Measurements from ENCODE around the gene KIF24.
A peak's percentile ranks its signal among the peaks of the same experiment; 100 is the strongest.
"Not testable (repeated sequence)": the region's sequence is repeated elsewhere in the genome, so short reads cannot be mapped to it uniquely, and the experiment has no call there.

Gene KIF24, protein sequence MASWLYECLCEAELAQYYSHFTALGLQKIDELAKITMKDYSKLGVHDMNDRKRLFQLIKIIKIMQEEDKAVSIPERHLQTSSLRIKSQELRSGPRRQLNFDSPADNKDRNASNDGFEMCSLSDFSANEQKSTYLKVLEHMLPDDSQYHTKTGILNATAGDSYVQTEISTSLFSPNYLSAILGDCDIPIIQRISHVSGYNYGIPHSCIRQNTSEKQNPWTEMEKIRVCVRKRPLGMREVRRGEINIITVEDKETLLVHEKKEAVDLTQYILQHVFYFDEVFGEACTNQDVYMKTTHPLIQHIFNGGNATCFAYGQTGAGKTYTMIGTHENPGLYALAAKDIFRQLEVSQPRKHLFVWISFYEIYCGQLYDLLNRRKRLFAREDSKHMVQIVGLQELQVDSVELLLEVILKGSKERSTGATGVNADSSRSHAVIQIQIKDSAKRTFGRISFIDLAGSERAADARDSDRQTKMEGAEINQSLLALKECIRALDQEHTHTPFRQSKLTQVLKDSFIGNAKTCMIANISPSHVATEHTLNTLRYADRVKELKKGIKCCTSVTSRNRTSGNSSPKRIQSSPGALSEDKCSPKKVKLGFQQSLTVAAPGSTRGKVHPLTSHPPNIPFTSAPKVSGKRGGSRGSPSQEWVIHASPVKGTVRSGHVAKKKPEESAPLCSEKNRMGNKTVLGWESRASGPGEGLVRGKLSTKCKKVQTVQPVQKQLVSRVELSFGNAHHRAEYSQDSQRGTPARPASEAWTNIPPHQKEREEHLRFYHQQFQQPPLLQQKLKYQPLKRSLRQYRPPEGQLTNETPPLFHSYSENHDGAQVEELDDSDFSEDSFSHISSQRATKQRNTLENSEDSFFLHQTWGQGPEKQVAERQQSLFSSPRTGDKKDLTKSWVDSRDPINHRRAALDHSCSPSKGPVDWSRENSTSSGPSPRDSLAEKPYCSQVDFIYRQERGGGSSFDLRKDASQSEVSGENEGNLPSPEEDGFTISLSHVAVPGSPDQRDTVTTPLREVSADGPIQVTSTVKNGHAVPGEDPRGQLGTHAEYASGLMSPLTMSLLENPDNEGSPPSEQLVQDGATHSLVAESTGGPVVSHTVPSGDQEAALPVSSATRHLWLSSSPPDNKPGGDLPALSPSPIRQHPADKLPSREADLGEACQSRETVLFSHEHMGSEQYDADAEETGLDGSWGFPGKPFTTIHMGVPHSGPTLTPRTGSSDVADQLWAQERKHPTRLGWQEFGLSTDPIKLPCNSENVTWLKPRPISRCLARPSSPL (N-terminal part only)

DNA sequence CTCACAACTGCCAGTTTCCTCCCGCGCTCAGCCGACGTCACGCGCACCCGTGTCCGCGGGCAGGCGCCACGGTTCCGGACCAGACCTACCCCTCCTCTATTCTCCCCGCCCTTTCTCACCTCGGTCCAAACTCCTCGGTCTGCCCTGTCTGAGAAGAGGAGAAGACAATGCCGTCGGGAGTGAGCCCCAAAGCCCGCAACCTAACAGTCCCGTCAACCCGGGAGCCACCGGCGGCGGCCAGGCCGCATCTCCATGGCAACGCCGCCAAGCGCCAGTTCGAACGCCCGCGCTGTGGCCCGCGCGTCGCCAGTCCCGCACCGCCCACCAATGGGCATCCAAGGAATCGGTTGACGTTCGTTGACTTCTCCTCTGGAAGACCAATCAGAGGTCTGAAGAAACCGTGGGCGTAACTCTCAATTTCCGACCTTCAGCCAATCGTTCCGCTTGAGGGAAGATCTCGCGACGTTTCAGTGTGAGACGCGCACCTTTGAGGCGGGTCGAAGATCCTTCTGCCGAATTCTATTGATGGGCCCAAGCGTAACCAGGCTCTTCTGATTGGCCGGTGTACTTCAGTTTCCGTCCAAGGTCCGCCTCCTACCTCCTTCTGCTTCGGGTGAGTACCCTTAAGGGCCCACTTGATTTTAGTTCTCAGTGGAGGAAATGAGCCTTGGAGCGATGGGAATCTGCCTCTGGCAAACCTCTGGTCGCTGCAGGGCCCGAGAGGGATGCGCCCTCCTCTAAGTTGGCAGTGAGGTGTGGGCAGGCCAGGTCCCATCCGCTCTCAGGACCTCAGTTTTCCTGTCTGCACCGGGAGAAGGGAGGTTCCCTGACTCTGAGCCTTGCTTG is at the start of gene KIF24, which contains the start of gene NUDT2:
KIF24 (minus strand) TSS at position 282 of the 846 bp plus-strand sequence. CDS start 17,922 bp downstream, outside the sequence.
NUDT2 (plus strand) TSS at position 583 of the 846 bp plus-strand sequence. CDS start 9,471 bp downstream, outside the sequence.
- in situ Hi-C loops (cut with MboI; ENCODE audit: low pct_unique_long_range_greater_than_20kb, low sequenced_read_pairs): no loop called here
- peak; percentile 99 for DNase-seq

DNA sequence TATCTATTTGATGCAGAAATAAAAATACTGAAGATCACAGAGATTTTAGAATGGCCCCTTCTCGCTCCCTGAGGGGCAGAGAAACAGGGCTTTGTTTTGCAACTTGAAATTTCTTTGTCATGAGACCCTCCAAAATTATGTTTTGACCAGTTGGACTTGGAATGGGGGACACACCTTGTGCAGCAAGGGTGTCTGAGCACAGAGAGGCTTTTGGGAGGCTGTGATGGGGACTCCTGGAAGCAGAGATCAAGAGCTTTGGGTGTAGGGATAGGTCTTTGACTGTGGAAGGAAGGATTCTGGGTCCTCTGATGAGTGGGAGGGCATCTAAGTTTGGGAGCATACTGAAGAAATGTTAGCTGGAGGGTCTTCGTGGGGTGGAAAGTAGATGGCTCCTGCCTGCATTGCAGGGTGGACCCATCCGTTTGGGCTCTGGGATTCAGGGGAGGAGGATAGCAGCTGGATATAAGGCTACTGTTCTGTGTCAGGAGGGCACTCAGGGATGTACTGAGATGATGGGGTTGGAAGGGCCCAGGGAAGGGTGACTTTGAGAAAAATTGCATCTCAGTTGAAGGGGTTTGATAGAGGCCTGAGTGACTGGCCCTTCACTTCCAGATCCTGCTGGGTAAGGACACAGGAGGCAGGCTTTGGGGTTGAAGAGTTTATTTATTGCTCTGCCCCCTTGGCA is 49.5 kb upstream of the KIF24 start:
- in situ Hi-C loops (cut with MboI; ENCODE audit: low pct_unique_long_range_greater_than_20kb, low sequenced_read_pairs): no loop called here

DNA sequence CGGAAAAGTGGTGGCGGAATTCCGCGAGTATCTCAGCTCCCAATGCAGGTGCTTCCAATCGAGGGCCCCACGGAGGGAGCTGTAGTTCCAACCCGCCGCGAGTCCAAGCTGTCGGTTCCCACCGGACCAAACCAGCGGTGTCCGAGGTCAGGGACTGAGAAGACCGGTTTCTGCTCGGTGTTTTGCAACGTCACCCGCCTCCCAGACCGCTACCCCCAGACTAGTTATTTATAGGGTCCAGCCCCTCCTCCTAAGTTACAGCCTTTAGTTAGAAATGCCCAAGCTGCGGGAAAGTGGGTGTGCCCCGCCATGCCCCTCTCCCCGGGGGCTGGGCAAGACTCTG is 48.3 kb upstream of the KIF24 start:
- in situ Hi-C loops (cut with MboI; ENCODE audit: low pct_unique_long_range_greater_than_20kb, low sequenced_read_pairs): no loop called here
- DNase-seq: no peak

More for the DNA sequence above, 49.5 kb upstream of the KIF24 start:
- DNase-seq: no peak

DNA sequence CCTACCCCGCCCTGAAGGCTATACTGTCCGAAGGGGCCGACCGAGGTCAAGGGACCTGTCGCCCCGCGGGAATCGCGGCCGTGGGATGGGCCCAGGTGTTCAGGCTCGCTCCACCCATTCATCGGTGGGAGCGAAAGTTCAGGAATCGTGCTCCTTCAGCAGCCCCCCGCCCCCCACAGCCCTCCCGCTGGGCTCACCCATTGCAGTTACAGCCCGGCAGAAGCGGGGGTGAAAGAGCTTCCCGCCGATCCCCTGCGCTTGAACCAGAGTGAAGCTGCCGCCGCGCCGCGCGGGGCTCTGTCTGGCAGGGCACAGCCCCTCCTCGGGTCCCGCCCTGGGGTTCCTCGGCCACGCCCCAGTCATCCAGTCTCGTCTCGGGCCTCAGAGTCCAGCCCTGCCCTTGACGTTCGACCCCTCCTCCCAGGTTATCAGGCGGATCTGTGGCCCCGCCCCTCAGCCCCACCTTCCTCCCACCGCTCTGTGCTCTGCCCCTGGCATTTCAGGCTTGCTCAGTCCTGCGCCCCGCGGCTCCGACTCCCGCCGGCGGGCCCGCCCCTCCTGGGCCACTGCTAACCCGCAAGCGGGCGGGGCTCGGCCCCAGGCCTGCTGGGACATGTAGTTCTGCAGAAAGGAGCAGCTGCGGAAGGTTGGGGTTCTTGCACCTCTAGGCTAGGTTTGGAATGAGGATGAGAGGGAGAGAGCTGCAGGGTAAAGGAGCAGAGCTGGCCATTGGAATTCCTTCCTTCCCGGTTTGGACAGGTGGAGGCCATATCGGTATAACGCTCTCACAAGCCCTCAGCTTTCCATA is 47.7 kb upstream of the KIF24 start, which contains the start of gene MYORG:
MYORG (minus strand) TSS at position 303 of the 808 bp plus-strand sequence. CDS start 3,955 bp downstream, outside the sequence.
- in situ Hi-C loops (cut with MboI; ENCODE audit: low pct_unique_long_range_greater_than_20kb, low sequenced_read_pairs): no loop called here
- DNase-seq: peak; percentile 99

DNA sequence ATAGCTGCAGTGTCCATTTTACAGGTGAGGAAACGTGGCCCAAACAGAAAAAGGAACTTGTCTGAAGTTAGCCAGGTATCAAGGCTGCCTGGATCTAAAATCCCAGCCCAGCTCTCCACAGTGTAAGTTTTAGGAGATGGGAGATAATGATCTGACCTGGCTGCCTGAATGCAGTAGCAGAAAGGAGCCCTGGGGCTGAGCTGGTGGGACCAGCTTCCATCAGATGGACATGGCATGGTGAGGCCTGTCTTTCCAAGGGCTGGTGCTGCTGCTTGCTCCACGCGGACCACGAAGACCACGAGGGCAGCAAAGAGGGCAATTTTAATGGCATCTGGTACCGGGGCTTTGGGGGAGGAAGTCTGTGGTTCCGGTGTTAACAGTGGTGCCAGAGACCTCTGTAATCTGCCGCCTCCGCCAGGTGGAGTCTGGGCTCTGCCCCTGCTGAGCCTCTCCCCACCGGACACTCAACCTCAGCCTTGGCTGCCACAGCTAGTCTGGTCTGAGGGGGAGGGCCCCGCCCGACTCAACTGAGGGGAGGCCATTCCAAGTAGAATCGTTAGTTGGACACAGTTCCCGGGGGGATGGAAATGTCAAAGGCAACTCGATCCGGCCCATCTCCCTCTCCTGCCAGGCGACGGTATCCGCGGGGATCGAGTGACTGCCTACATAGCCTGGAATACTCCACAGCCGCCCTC is 47.0 kb upstream of the KIF24 start:
- peak; percentile 70 for DNase-seq
- in situ Hi-C loops (cut with MboI; ENCODE audit: low pct_unique_long_range_greater_than_20kb, low sequenced_read_pairs): no loop called here

DNA sequence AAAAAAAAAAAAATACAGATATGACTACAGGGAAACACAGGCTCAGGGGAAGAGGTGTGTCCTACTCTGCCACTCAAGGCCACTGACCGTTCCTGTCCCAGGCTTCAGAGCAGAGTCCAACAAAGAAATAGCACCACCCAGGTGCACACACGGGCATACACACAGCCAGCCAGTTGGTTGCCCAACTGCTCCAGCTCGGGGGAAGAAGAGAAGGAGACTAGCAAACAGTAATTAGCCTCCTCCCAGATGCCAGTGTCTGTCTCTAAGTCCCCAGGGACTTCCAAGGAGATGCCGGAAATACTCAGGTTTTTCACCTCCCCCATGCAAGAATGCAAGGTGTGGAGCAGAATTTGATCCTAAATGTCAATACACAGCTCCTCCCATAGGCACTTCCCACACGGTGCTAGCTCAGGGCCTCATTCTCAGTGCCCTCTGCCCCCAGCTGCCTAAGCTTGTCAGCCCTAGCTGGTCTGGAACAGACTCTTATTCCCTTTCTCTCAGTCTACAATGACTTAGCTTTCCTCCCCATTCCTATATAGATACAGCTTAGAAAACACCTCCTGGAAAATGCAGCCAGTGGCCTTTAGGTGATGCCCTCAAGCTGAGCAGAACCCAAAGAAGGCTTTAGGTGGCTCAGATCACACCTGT is 46.0 kb upstream of the KIF24 start:
- in situ Hi-C loops (cut with MboI; ENCODE audit: low pct_unique_long_range_greater_than_20kb, low sequenced_read_pairs): no loop called here
- DNase-seq: peak; percentile 11

DNA sequence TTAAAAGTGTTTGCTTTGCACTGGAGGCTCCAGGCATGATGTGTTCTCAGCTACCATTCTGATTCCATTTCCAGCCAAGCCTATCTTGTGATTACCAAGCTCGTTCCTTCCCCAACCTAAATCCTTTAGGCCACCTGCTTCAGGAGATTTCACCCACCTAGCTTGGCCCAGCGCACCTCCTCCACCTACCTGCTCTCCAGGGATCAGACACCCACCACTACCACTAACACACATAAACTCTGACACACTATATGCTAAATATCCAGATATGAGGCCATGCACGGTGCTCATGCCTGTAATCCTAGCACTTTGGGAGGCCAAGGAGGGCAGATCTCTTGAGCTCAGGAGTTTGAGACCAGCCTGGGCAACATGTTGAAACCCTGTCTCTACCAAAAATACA is 45.3 kb upstream of the KIF24 start:
- no peak for DNase-seq
- in situ Hi-C loops (cut with MboI; ENCODE audit: low pct_unique_long_range_greater_than_20kb, low sequenced_read_pairs): no loop called here

DNA sequence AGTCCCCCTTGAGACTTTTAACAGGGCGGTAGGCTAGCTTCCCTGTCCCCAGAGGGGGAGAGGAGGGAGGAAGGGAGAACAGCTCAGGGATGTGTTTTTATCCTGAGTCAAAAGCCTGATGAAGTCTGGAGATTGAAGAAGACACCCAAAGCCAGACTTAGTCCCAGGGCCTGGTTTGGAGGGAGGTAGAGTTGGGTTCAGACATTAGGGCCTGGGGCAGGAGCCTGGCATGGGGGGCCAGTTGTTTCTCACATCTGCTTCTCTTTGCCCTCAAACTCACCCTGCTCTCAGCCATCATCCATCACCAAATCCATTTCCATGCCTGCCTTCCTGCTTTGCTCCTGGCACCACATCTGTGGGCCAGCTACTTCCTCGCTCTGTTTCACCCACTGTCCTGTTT is 44.7 kb upstream of the KIF24 start:
- DNase-seq: no peak
- in situ Hi-C loops (cut with MboI; ENCODE audit: low pct_unique_long_range_greater_than_20kb, low sequenced_read_pairs): no loop called here

DNA sequence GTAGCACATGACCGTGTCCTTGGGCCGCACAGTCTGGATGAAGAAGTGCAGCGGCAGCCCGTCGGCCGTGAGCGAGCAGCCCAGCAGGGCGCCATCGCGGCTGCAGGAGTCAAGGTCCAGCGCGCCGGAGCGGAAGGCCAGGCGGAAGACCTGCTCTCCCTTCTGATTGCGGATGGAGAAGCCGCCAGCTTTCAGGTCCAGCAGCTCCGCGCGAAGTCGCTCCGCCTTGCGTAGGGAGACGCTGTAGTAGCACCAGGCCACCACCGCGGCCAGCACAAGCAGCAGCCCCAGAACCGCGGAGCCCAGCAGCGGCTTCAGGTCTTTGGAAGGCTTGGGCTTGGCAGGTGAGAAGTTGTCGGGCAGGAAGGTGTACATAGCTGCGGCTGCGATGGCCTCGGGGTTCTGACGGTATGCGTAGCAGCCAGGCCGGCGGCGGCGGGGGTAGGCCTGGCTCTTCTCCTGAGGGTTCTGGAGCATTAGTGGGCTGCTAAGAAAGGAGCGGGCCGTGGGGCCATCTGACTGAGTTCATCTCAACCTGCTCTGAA is 43.5 kb upstream of the KIF24 start:
- in situ Hi-C loops (cut with MboI; ENCODE audit: low pct_unique_long_range_greater_than_20kb, low sequenced_read_pairs): no loop called here
- DNase-seq: no peak

DNA sequence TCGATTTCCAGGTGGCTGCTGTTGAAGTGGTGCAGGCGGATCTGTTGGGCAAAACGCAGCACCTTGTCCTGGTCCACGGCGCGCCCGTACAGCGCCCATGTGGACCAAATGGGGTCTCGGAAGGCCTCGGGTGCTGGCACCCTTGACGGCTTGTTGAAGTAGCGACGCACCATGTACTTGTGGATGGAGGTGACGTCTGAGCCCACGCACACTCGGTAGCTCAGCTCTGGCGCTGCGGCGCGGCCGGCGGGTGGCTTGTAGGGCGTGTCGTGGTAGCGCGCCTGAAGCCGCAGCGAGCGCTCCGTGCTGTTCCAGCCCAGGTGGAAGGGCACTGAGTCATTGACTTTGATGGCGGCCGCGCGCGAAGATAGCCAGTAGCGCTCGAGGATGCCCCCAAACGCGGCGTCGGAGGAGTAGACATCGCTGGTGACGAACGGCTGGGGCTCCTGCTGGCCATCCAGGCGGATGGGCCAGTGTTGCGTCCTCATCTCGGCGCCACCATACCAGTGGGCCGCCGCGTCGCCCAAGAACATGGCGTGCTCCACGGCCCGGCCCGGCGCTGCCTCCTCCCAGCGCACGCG is 42.9 kb upstream of the KIF24 start:
- DNase-seq: no peak
- in situ Hi-C loops (cut with MboI; ENCODE audit: low pct_unique_long_range_greater_than_20kb, low sequenced_read_pairs): no loop called here

DNA sequence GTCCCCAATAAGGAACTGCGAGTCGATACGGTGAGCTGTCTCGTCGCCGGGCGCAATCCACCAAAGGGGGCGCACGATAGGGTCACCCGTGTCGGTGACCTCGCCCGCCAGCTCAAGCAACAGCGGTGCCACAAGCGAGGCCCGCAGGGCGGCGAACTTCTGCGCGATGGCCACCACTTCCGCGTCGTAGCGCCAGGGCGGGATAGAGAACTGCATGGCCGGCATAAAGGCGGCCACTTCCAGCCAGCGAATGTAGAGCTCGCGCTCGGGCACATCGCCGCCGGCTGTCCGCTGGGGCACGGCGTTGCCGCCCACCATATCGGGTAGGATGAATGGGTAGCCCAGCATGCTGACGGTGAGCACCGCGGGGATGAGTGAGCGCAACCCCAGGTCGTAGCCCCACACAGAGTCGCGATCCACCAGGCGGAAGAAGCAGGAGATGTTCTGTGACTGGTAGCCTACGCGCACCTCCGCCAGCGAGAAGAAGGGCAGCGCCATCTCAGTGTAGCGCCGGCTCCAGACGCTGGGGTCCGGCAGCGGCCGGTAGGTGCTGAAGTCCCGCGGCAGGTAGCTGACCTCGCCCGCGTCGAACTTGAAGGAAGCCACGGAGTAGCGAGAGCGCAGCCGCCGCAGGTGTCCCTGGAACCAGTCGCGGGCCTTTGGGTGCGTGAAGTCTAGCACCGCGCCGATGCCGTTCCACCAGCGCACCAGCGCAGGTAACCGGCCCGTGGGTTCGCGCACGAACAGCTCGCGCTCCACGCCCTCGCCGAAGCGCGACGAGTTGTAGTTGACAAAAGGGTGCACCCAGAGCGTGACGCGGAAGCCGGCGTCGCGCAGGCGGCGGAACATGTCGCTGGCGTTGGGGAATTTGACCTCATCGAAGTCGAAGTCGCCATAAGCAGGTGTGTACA is 42.2 kb upstream of the KIF24 start:
- in situ Hi-C loops (cut with MboI; ENCODE audit: low pct_unique_long_range_greater_than_20kb, low sequenced_read_pairs): no loop called here
- DNase-seq: no peak

DNA sequence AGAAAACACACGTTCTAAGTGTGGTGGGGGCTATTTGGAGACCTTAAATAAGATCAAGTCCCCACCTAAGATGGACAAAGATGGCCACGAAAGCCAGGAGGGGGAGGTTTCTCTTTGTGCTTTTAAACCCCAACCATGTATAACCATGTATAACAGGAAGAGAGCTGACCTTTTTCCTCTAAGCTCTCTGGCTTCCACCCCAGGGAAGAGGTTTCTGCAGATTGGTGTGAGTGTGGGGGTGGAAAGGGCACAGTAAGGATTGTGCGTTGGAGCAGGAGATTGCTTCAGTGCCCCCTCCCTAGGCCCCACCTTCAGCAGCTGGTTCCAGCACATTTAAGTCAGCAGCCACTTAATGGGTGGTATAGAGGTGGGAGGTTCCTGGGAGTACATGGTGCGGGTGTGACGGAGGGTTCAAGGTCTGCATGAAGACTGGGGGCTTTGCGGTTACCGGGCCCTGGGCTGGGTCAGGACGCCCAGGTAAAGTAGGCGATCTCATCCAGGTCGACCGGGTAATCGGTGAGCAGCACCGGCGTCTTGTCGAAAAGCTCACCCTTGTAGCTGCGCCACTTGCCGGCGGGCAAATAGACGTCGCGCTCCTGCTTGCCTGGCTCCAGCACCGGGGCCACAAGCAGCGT is 41.4 kb upstream of the KIF24 start:
- in situ Hi-C loops (cut with MboI; ENCODE audit: low pct_unique_long_range_greater_than_20kb, low sequenced_read_pairs): no loop called here
- no peak for DNase-seq

DNA sequence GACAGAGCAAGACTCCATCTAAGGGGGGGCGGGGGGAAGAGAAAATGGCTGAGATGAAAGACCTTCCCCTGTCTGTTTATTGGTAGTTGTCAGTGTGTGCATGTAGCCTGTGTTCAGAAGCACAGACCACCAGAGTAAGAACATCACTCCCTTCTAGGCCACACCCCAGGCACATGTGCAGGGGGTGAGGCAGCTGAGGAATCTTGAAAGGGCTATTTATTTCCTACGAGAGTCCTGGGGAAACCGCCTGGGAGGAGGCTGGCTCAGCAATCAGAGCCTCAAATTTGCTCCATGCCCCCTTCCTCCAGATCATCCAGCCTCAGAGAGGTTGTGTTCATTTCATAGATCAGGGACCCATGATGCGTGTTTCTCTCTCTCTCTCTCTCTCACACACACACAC is 40.6 kb upstream of the KIF24 start:
- no peak for DNase-seq
- in situ Hi-C loops (cut with MboI; ENCODE audit: low pct_unique_long_range_greater_than_20kb, low sequenced_read_pairs): no loop called here

DNA sequence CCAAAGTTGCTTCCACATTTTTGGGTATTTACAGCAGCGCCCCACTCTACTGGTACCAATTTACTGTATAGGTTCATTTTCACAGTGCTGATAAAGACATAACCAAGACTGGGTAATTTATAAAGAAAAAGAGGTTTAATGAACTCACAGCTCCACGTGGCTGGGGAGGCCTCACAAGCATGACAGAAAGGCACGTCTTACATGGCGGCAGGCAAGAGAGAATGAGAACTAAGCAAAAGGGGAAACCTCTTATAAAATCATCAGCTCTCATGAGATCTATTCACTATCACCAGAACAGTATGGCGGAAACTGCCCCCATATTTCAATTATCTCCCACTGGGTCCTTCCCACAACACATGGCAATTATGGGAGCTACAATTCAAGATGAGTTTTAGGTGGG is 39.7 kb upstream of the KIF24 start:
- DNase-seq; in situ Hi-C loops (cut with MboI; ENCODE audit: low pct_unique_long_range_greater_than_20kb, low sequenced_read_pairs): not testable (repeated sequence)
